Panc1 (cell line): ENCODE data around the gene ZNF521. TPM values are rescaled to one million over a fixed set of nuclear protein-coding genes. Genes with fewer than 3 reads are reported as not detected.

Experiments used
- ATAC-seq: fragments of 200-7000 bp; cut with Tn5 transposase; 2 replicates; pipeline ENCODE4 v1.9.1; 2020; ENCODE audit warnings: mild to moderate bottlenecking, moderate library complexity
- BruUV-seq: library from RNA; stranded (reverse); fragments of 400-500 nt; replicated peaks from 2 replicates; lab custom pipeline; 2021; lab: Mats Ljungman, UMichigan
- CTCF ChIA-PET: fragments of 300-600 bp; sonication (Branson Sonifier 250); formaldehyde crosslinking; loops from one replicate; lab custom pipeline; 2022; ENCODE audit warnings: antibody characterized with exemption; lab: Charles Lee
- POLR2A ChIA-PET: fragments of 300-600 bp; sonication (Branson Sonifier 250); formaldehyde crosslinking; loops from one replicate; lab custom pipeline; 2022; ENCODE audit warnings: antibody characterized with exemption; lab: Charles Lee
- DNase-seq: peaks from one replicate; pipeline ENCODE4 v3.0.0-alpha.2; 2010; ENCODE audit warnings: low read depth, low spot score
- H3K27ac ChIP-seq: 2 replicates; pipeline ENCODE4 v1.5.1; 2011; ENCODE audit warnings: mild to moderate bottlenecking, low read length, inconsistent platforms
- H3K27me3 ChIP-seq: fragments of 200-500 bp; sonication (Bioruptor generic); 2 replicates; pipeline ENCODE4 v1.6.0; 2014; ENCODE audit warnings: low read length, inconsistent platforms; ENCODE audit not compliant: control insufficient read depth, insufficient read depth
- H3K36me3 ChIP-seq: fragments of 200-500 bp; sonication (Bioruptor generic); 2 replicates; pipeline ENCODE4 v1.5.1; 2014; ENCODE audit warnings: inconsistent platforms, mild to moderate bottlenecking, low read length, moderate library complexity; ENCODE audit not compliant: control insufficient read depth, insufficient read depth
- H3K4me1 ChIP-seq: 2 replicates; pipeline ENCODE4 v1.5.1; 2011; ENCODE audit warnings: inconsistent platforms, mild to moderate bottlenecking, low read length, moderate library complexity; ENCODE audit not compliant: control insufficient read depth, insufficient read depth
- H3K4me3 ChIP-seq, 2 experiments: 2 replicates each; pipeline ENCODE4 v1.5.1; 2011 to 2012; ENCODE audit warnings: low read depth in 2 of 2, low read length in 2 of 2, mild to moderate bottlenecking in 2 of 2, inconsistent platforms in 1 of 2, moderate library complexity in 1 of 2
- H3K9me3 ChIP-seq: fragments of 200-500 bp; sonication (Bioruptor generic); 2 replicates; pipeline ENCODE4 v1.5.1; 2014; ENCODE audit warnings: low read depth, mild to moderate bottlenecking, inconsistent platforms, low read length, moderate library complexity; ENCODE audit not compliant: control insufficient read depth, insufficient read depth
- POLR2AphosphoS5 ChIP-seq: IDR thresholded peaks from 2 replicates; pipeline ENCODE4 v1.6.1; 2012; ENCODE audit warnings: mild to moderate bottlenecking, low read depth, low read length, moderate library complexity
- SIN3A ChIP-seq: IDR thresholded peaks from 2 replicates; pipeline ENCODE4 v1.6.1; 2012; ENCODE audit warnings: low read depth, mild to moderate bottlenecking, low read length, moderate library complexity, borderline replicate concordance; ENCODE audit not compliant: insufficient read depth
- TCF7L2 ChIP-seq: IDR thresholded peaks from 2 replicates; pipeline ENCODE4 v1.6.1; 2011; ENCODE audit warnings: mild to moderate bottlenecking, low read depth, low read length, inconsistent platforms
- in situ Hi-C: cut with HindIII; loops from 2 replicates; pipeline ENCODE4 v1.10.0; 2016; ENCODE audit warnings: low sequenced_read_pairs, low pct_unique_long_range_greater_than_20kb
- intact Hi-C: fragments of 100-400 bp; cut with micrococcal nuclease; formaldehyde crosslinking; loops from one replicate; pipeline ENCODE4 v1.10.0; 2022; ENCODE audit not compliant: unreplicated experiment
- total RNA-seq: library from RNA; stranded (reverse); gene quantifications from one replicate; pipeline ENCODE4 v1.2.1, GENCODE V29; 2021; ENCODE audit not compliant: unreplicated experiment
- TF ChIP-seq, protein P1 (sequence below), 2 experiments: IDR thresholded peaks; 2 replicates each; pipeline ENCODE4 v1.6.1; 2011 to 2012; ENCODE audit warnings: low read depth in 2 of 2, control low read depth in 1 of 2, low read length in 1 of 2, mild to moderate bottlenecking in 1 of 2, moderate library complexity in 1 of 2; ENCODE audit not compliant: insufficient read depth in 1 of 2
- TF ChIP-seq, protein P2 (sequence below): fragments of 450-650 bp; IDR thresholded peaks from 2 replicates; pipeline ENCODE4 v1.5.1; 2017; ENCODE audit warnings: mild to moderate bottlenecking

Gene ZNF521
- total RNA-seq, 1 experiment from 2014 or later = 0.15 TPM

DNA sequence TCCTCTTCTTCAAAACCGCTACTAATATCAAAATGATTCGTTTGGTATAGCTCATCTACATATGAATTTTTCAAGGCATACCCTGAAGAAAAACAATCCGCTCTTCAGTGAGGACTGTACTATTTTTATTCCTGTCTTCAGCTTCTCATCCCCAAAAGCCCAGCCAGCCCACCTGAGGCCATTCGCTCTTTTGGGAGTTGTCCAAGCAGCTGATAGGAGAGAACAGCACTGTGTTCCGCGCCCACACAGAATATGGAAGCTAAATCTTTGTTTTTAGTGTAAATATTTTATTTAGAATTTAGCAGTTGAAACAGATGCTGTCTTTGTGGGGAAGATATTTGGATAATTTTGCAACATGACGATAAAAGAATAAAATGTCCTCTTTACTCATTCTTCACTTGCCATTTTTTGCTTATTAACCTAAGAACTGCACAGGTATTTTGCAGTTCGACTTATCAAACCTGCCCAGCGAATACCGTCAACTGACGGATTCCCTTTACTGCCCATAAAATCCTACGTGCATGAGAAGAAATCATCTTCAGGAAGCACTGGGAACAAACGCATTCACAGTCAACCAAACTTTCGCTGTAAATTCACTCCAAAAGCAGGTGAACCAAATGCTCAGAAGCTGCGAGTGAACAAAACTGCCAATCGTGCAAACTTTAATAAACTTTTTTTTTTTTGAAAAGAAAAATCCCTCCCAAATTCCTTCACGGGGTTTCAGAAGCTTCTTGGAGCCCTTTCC is 3.4 kb downstream of the ZNF521 start:
- no peak overlapping the region for H3K27ac ChIP-seq
- in situ Hi-C loops (no loop called here), intact Hi-C loops (no loop called here)
- peaks cover 4% of the 10 kb centered on the region; the same call in 1 of the 2 replicates for H3K4me1 ChIP-seq
- BruUV-seq = no TSS peak
- H3K9me3 ChIP-seq = no peaks in the 10 kb centered on the region
- H3K4me3 ChIP-seq = no peak overlapping the region
- ChIA-PET POLR2A (no interaction called here), CTCF (no interaction called here)
- TF ChIP-seq POLR2AphosphoS5 (no peak), SIN3A (no peak)
- TF ChIP-seq, protein P1, sequence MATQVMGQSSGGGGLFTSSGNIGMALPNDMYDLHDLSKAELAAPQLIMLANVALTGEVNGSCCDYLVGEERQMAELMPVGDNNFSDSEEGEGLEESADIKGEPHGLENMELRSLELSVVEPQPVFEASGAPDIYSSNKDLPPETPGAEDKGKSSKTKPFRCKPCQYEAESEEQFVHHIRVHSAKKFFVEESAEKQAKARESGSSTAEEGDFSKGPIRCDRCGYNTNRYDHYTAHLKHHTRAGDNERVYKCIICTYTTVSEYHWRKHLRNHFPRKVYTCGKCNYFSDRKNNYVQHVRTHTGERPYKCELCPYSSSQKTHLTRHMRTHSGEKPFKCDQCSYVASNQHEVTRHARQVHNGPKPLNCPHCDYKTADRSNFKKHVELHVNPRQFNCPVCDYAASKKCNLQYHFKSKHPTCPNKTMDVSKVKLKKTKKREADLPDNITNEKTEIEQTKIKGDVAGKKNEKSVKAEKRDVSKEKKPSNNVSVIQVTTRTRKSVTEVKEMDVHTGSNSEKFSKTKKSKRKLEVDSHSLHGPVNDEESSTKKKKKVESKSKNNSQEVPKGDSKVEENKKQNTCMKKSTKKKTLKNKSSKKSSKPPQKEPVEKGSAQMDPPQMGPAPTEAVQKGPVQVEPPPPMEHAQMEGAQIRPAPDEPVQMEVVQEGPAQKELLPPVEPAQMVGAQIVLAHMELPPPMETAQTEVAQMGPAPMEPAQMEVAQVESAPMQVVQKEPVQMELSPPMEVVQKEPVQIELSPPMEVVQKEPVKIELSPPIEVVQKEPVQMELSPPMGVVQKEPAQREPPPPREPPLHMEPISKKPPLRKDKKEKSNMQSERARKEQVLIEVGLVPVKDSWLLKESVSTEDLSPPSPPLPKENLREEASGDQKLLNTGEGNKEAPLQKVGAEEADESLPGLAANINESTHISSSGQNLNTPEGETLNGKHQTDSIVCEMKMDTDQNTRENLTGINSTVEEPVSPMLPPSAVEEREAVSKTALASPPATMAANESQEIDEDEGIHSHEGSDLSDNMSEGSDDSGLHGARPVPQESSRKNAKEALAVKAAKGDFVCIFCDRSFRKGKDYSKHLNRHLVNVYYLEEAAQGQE (IDR thresholded peaks at IDR 0.05; ENCODE audit: insufficient read depth in 1 of 2, low read depth in 2 of 2, low read length in 1 of 2) = no peak
- TF ChIP-seq, protein P2, sequence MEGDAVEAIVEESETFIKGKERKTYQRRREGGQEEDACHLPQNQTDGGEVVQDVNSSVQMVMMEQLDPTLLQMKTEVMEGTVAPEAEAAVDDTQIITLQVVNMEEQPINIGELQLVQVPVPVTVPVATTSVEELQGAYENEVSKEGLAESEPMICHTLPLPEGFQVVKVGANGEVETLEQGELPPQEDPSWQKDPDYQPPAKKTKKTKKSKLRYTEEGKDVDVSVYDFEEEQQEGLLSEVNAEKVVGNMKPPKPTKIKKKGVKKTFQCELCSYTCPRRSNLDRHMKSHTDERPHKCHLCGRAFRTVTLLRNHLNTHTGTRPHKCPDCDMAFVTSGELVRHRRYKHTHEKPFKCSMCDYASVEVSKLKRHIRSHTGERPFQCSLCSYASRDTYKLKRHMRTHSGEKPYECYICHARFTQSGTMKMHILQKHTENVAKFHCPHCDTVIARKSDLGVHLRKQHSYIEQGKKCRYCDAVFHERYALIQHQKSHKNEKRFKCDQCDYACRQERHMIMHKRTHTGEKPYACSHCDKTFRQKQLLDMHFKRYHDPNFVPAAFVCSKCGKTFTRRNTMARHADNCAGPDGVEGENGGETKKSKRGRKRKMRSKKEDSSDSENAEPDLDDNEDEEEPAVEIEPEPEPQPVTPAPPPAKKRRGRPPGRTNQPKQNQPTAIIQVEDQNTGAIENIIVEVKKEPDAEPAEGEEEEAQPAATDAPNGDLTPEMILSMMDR = no peak
- H3K36me3 ChIP-seq = no peaks in the 10 kb centered on the region
- peaks cover 10% of the 10 kb centered on the region for H3K27me3 ChIP-seq
- DNase-seq = no peak
- no peak for ATAC-seq

DNA sequence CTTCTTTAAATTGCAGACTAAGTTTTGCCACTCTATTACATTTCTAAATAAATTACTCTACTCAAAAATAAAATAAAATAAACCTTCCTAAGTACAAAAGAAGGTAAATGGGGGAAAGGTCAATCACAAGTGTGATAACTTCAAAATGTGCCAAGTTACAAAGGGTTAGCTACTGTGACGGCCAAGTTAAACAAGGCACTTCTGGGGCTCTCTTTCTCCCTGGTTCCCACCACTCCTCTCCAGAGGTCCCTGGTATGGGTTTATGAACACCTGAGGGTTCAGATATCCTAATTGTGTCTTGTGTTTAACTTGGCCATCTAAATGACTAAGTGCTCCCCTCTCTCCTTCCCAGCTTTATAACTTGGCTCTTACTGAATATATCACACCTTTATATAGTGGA is 5.4 kb downstream of the ZNF521 start:
- BruUV-seq = no TSS peak
- POLR2A ChIA-PET = no interaction called here
- ATAC-seq = no peak
- no peak overlapping the region for H3K4me3 ChIP-seq
- DNase-seq = no peak
- H3K27me3 ChIP-seq = peaks cover 4% of the 10 kb centered on the region; the same call in 1 of the 2 replicates
- H3K9me3 ChIP-seq = no peaks in the 10 kb centered on the region
- intact Hi-C loops = no loop called here
- in situ Hi-C loops = no loop called here
- no peaks in the 10 kb centered on the region for H3K36me3 ChIP-seq
- H3K4me1 ChIP-seq = no peaks in the 10 kb centered on the region
- CTCF ChIA-PET = no interaction called here
- no peak overlapping the region for H3K27ac ChIP-seq
- TF ChIP-seq, protein P1 (IDR thresholded peaks at IDR 0.05; ENCODE audit: insufficient read depth in 1 of 2, low read depth in 2 of 2, low read length in 1 of 2) = no peak
- TF ChIP-seq POLR2AphosphoS5 = no peak
- TF ChIP-seq SIN3A = no peak
- TF ChIP-seq TCF7L2 = no peak
